AG04450 (cell line): Measurements from ENCODE around the gene FOLH1. TPM values are rescaled to one million over a fixed set of nuclear protein-coding genes. Genes with fewer than 3 reads are reported as not detected.
"Not testable (repeated sequence)": the region's sequence is repeated elsewhere in the genome, so short reads cannot be mapped to it uniquely, and the experiment has no call there.

Source experiments
- CTCF ChIA-PET: fragments of 300-600, 350-600 bp; formaldehyde crosslinking; extraction: SDS; loops from one replicate; lab custom pipeline; 2022; ENCODE audit warnings: antibody characterized with exemption, inconsistent platforms; lab: Charles Lee
- POLR2A ChIA-PET: fragments of 350-600 bp; formaldehyde crosslinking; extraction: SDS; loops from one replicate; lab custom pipeline; 2021; ENCODE audit warnings: antibody characterized with exemption, inconsistent platforms; lab: Yijun Ruan, JAX
- DNase-seq: peaks from one replicate; pipeline ENCODE4 v3.0.0-alpha.2; 2011; ENCODE audit warnings: low read depth, low spot score
- H3K27ac ChIP-seq: one replicate; pipeline ENCODE4 v1.5.1; 2012; ENCODE audit warnings: low read depth, low read length, control low read depth
- H3K27me3 ChIP-seq: one replicate; pipeline ENCODE4 v1.6.0; 2012; ENCODE audit warnings: low read length; ENCODE audit not compliant: control insufficient read depth, insufficient read depth
- H3K4me3 ChIP-seq: 2 replicates; pipeline ENCODE4 v1.5.1; 2011; ENCODE audit warnings: mild to moderate bottlenecking, low read depth, low read length, control low read depth
- H3K9me3 ChIP-seq: 2 replicates; pipeline ENCODE4 v1.5.1; 2012; ENCODE audit warnings: low read length; ENCODE audit not compliant: control insufficient read depth, insufficient read depth
- polyA minus RNA-seq: library from RNA; depleted of rRNA, polyadenylated mRNA; stranded (reverse); fragments of >200 nt; gene quantifications from 2 replicates; pipeline ENCODE4 v1.2.3, GENCODE V29; 2011; rRNA and poly(A)+ RNA removed
- polyA plus RNA-seq: library from polyadenylated mRNA; depleted of rRNA; stranded (reverse); fragments of >200 nt; gene quantifications from 2 replicates; pipeline ENCODE4 v1.2.3, GENCODE V29; 2011; rRNA removed
- TF ChIP-seq, protein P1 (sequence below): IDR thresholded peaks from 2 replicates; pipeline ENCODE4 v1.5.1; 2011; ENCODE audit warnings: low read depth, low read length, control low read depth, inconsistent platforms

The FOLH1 gene
- polyA plus RNA-seq (not detected in 2 replicates), polyA minus RNA-seq (not detected in 2 replicates)

DNA sequence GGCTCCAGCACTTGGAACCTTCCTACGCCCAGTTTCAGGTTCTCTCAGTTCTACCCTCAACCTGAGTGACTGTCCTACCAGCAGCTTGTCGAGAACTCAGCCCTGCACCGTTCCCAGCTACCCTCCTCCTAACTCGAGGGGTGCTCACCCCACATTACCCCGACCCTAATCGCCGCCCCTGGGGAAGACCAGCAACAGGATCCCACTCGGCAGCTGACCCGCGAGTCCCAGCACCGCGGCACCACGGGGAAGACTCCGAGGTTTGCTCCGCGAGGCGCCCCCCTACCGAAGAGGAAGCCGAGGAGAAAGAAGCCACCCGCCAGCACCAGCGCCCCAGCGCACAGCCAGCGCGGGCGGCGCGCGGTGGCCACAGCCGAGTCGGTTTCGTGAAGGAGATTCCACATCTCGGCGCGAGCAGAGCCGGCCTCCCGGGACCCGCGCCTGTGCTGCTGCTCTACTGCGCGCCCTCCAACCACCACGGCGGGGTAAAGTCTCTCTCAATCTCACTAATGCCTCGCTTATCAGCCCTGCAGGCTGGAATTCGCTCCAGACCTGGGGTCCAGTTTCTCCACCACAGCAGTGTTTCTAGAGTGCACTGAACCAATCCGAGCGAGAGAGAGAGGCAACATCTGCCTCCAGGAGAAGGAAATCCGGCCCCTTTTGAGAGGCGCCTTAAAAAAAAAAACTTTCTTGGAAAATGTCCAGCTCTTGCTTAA lies at the start of gene FOLH1:
Gene FOLH1 (minus strand): TSS at position 597 of the 716 bp plus-strand sequence. CDS start 193 bp downstream, at position 404.
- ChIA-PET CTCF (no interaction called here), POLR2A (no interaction called here)
- H3K27me3 ChIP-seq: no peaks in the 10 kb centered on the region
- DNase-seq: no peak
- no peak within 1 kb of the TSS for H3K4me3 ChIP-seq
- no peak within 1 kb of the TSS for H3K27ac ChIP-seq
- TF ChIP-seq, protein P1, sequence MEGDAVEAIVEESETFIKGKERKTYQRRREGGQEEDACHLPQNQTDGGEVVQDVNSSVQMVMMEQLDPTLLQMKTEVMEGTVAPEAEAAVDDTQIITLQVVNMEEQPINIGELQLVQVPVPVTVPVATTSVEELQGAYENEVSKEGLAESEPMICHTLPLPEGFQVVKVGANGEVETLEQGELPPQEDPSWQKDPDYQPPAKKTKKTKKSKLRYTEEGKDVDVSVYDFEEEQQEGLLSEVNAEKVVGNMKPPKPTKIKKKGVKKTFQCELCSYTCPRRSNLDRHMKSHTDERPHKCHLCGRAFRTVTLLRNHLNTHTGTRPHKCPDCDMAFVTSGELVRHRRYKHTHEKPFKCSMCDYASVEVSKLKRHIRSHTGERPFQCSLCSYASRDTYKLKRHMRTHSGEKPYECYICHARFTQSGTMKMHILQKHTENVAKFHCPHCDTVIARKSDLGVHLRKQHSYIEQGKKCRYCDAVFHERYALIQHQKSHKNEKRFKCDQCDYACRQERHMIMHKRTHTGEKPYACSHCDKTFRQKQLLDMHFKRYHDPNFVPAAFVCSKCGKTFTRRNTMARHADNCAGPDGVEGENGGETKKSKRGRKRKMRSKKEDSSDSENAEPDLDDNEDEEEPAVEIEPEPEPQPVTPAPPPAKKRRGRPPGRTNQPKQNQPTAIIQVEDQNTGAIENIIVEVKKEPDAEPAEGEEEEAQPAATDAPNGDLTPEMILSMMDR: no peak
- peaks cover 6% of the 10 kb centered on the region for H3K9me3 ChIP-seq

DNA sequence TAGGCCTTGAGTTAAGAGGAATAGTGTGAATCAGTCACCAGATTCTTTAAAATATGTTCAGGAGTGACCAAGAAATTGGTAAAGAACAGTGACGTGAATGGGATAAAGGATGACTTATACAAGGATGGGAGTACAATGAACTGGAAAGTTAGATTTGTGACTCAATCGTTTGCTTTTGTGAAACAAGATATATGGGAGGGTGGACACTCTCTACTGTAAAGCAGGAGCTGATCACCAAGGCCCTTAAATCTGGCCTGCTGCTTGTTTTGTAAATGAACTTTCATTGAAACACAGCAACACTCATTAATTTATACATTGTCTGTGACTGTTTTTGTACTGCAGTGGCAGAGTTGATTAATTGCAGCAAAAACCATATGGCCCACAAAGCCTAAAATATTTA lies 46.7 kb upstream of the FOLH1 start:
- POLR2A ChIA-PET, CTCF ChIA-PET: not testable (repeated sequence)

DNA sequence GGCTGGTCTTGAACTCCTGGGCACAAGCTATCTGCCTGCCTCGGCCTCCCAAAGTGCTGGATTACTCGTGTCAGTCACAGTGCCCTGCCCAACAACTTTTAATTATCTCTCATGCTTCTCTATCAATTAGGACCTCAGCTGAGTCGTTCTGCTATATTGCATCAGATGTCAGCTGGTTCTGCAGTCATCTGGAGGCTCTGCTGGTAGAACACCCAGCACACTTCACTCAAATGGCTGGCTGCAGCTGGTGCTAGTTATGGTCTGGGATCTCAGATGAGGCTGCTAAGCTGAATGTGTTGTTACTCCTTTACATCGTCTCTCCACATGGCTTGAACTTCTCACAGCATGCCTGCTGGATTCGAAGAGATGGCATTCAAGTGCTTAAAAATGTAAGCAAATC lies 42.8 kb upstream of the FOLH1 start:
- CTCF ChIA-PET, H3K4me3 ChIP-seq, H3K27ac ChIP-seq, POLR2A ChIA-PET, H3K27me3 ChIP-seq, H3K9me3 ChIP-seq, DNase-seq: not testable (repeated sequence)

More for the DNA sequence above, 46.7 kb upstream of the FOLH1 start:
- not testable (repeated sequence) for DNase-seq, H3K27me3 ChIP-seq, H3K4me3 ChIP-seq, H3K9me3 ChIP-seq, H3K27ac ChIP-seq

DNA sequence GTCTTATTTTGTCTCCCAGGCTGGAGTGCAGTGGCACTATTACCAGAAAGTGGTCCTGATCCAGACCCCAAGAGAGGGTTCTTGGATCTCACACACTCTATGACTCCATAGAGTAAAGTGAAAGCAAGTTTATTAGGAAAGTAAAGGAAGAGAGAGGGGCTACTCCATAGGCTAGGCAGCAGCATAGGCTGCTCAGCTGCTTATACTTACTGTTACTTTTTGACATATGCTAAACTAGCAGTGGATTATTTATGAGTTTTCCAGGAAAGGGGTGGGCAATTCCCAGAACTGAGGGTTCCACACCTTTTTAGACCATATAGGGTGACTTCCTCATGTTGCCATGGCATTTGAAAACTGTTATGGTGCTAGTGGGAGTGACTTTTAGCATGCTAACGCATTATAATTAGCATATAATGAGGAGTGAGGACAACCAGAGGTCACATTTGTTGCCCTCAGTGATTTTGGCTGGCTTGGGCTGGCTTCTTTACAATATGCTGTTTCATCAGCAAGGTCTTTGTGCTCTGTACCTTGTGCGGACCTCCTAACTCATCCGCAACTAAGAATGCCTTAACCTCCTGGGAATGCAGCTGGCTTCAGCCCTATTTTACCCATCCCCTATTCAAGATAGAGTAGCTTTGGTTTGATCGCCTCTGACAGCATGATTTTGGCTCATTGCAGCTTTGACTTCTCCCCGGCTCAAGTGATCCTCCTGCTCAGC lies 42.2 kb upstream of the FOLH1 start:
- H3K9me3 ChIP-seq, H3K27ac ChIP-seq, DNase-seq, H3K27me3 ChIP-seq, POLR2A ChIA-PET, H3K4me3 ChIP-seq, CTCF ChIA-PET: not testable (repeated sequence)

DNA sequence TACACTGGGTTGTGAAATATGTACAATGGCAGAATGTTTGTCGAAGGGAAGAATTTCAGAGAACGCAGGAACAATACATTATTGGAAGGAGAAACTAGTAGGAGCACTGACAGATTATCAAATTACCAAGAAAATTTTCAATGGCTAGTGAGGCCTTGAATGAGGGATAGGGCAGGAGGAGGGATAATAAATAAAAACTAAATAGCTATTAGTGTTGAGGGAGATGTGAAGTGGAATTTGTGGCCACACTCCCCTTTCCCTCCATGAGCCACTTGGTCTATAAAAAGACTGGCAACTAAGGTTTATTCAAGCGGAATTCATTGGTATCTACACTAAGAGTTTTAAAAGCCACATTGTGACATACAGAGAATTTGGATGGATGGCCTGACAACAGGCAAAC lies 41.0 kb upstream of the FOLH1 start:
- DNase-seq, H3K27ac ChIP-seq, POLR2A ChIA-PET, H3K9me3 ChIP-seq, CTCF ChIA-PET, H3K27me3 ChIP-seq, H3K4me3 ChIP-seq: not testable (repeated sequence)

DNA sequence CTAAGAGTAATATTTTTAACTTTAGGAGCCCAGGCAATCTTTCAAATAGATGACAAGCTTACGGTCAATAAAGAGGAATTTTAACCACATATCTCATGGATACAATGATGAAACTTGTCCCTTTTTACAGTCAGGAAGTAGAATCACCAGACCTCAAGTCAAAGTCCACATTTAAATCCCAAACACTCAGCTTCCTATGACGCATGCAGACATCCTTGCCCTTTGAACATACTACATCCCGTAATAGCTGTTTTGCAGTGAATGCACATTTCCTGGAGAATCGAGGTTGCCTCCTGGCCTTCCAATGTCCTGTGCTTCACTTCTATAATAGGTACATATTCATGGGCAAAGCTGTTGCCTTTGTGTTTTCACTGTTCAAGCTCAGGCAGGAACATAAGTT lies 25.3 kb upstream of the FOLH1 start:
- H3K27me3 ChIP-seq, DNase-seq, H3K4me3 ChIP-seq, H3K27ac ChIP-seq, POLR2A ChIA-PET, CTCF ChIA-PET, H3K9me3 ChIP-seq: not testable (repeated sequence)

DNA sequence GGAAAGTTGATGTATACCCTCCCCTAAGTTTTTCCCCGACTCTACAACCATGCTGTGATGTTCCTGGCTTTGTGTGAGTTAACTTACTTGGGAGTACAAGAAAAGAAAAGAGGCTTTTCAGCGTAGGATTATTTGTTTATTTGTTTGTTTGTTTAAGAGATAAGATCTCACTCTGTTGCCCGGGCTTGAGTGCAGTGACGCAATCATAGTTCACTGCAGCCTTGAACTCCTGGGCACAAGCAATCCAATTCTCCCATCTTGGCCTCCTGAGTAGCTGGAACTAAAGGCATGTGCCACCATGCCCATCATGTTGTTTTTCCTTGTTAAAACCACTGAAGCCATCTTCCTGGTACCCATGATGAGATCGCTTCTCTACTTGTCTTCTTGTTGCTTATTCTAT lies 24.6 kb upstream of the FOLH1 start:
- H3K9me3 ChIP-seq, DNase-seq, H3K27ac ChIP-seq, H3K4me3 ChIP-seq, CTCF ChIA-PET, POLR2A ChIA-PET, H3K27me3 ChIP-seq: not testable (repeated sequence)

DNA sequence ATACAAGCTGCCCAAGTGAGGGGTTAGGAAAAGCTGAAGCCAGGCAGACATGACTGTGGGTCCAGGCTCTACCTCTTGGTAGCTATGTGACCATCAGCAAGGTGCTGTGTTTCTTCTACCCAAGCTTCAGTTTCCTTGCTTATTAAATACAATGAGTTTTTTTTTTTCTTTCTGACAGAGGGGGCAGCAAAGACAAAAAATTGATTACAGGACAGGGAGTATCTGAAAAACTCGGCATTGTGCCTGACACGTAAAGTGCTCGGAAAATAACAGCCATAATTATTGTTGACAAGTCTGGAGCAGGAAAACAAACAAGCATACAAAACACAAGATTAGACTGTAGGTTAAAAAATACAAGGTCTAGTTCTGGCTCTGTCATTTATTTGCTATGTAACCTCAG lies 23.3 kb upstream of the FOLH1 start:
- POLR2A ChIA-PET, CTCF ChIA-PET, H3K27ac ChIP-seq, DNase-seq, H3K9me3 ChIP-seq, H3K27me3 ChIP-seq, H3K4me3 ChIP-seq: not testable (repeated sequence)

DNA sequence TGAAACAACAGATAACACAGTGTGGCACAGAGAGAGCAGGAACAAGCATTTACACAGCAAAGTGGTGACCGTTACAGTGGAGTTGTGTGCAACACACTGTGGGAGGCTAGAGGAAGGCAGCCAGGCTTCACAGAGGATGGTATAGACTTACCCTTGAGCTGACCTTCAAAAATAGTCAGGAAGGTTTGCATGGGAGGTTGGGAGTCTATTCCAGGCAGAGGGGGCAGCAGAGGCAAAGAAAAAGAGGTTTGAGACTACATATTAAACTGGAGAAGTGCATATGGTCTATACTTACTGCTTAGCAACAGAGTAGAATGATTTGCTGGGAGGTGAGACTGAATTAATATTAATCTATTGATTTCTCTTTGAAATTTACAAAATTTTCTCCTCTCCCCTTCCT lies 22.1 kb upstream of the FOLH1 start:
- DNase-seq, H3K4me3 ChIP-seq, H3K9me3 ChIP-seq, CTCF ChIA-PET, H3K27ac ChIP-seq, POLR2A ChIA-PET, H3K27me3 ChIP-seq: not testable (repeated sequence)

DNA sequence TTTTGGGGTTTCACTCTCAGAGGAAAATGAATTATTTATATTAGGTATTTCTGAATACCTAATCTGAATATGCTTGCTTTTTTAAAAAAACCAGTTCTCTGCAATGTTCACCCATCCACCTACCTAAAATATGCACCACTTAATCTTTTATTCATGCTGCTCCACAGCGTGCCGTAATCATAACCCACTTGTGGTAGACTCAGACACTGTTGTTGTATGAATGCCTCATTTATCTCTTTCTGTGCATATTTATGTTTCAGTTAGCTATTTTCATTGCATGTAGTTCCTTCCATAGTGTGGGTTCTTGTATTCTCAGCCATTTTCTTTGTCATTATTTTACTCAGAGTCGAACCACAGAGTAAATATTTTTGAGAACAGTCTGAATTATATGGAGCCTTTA lies 21.6 kb upstream of the FOLH1 start:
- CTCF ChIA-PET, H3K27me3 ChIP-seq, H3K27ac ChIP-seq, H3K4me3 ChIP-seq, DNase-seq, POLR2A ChIA-PET, H3K9me3 ChIP-seq: not testable (repeated sequence)

DNA sequence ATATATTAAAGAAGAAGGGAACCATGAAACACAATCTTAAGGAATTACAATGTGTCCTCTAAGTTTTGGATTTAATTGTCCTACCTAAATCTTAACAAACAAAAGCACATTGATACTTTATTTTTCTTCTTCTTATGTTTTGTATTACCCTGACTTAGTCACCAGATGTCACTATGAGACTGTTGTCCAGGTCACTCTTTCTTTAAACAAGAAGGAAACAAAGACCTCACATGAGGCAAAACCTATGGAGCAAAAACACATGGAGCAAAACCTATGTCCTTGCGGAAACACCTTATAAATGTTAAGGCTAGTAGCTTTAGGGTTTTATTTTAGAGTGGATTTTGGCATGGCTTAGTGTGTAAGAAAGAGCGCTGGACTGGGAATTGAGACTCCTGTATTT lies 20.7 kb upstream of the FOLH1 start:
- H3K4me3 ChIP-seq, POLR2A ChIA-PET, H3K27ac ChIP-seq, H3K9me3 ChIP-seq, H3K27me3 ChIP-seq, DNase-seq, CTCF ChIA-PET: not testable (repeated sequence)
